ENCODE results near the gene BCL2. TPM values are rescaled to one million over a fixed set of nuclear protein-coding genes. Genes with fewer than 3 reads are reported as not detected.

BCL2 gene
- total RNA-seq, 4 donors from 2014 or later, result 25.2 to 39.0 (median 36.1) TPM

DNA sequence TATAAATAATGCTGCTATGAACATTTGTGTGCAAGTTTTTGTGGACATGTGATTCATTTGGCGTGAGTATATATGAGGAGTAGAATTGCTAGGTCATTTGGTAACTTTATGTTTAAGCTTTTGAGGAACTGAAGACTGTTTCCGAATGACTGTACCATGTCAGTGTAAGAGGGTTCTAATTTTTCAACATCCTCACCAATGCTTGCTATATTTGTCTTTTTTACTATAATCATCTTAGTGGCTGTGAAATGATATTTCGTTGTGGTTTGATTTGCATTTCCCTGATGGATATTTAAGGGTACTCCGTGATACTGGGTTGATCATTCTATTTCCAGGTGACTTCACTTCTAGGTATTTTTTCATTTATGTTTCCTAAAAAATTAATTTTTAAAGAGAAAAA lies 241.1 kb downstream of the BCL2 start:
- H3K4me1 ChIP-seq, result peaks cover 0 to 7% (median 6%) of the 10 kb centered on the region in 4 donors
- DNase-seq (ENCODE audit: extremely low spot score), result no peak
- no peak overlapping the region for H3K27ac ChIP-seq (replicated peaks in 1 of 4)
- peaks cover 0 to 9% (median 0%) of the 10 kb centered on the region in 4 donors for H3K9me3 ChIP-seq
- TF ChIP-seq POLR2A (IDR thresholded peaks at IDR 0.05; ENCODE audit: low read depth) (no peak), CTCF (IDR thresholded peaks at IDR 0.05) (no peak), EP300 (IDR thresholded peaks at IDR 0.05) (no peak), POLR2AphosphoS5 (IDR thresholded peaks at IDR 0.05) (no peak)
- intact Hi-C loops (cut with DNase I), result loop anchor here (5.0 kb wide), 1 partner anchor 39 kb away; no protein-coding TSS in a partner anchor
- H3K4me3 ChIP-seq, result no peak overlapping the region
- H3K27me3 ChIP-seq, result no peaks in the 10 kb centered on the region
- WGBS, result 85% methylated on average over 4 of the region's 4 CpGs
- no peaks in the 10 kb centered on the region for H3K36me3 ChIP-seq

GRCh38 chr18:63074981-63075404 lies 244.6 kb downstream of the BCL2 start:
- peak; percentile 96 for DNase-seq (ENCODE audit: extremely low spot score)
- Histone ChIP-seq H3K4me3 (peak overlapping the region; percentile 52 to 63 (median 56)), H3K27me3 (no peaks in the 10 kb centered on the region), H3K27ac (replicated peaks in 1 of 4) (peak overlapping the region; percentile 32 to 64 (median 64)), H3K4me1 (peaks cover 0 to 7% (median 6%) of the 10 kb centered on the region in 4 donors), H3K36me3 (no peaks in the 10 kb centered on the region), H3K9me3 (peaks cover 0 to 8% (median 0%) of the 10 kb centered on the region in 4 donors)
- WGBS, result 1% methylated on average over 17 of the region's 19 CpGs
- TF ChIP-seq POLR2AphosphoS5 (IDR thresholded peaks at IDR 0.05), result peak; percentile 31 to 56
- TF ChIP-seq POLR2A (IDR thresholded peaks at IDR 0.05; ENCODE audit: low read depth), result no peak
- intact Hi-C loops (cut with DNase I), result loop anchor here (5.0 kb wide), 1 partner anchor 42 kb away; no protein-coding TSS in a partner anchor

- Histone ChIP-seq H3K4me3 (no peak overlapping the region), H3K4me1 (peaks cover 0 to 7% (median 6%) of the 10 kb centered on the region in 4 donors), H3K27me3 (no peaks in the 10 kb centered on the region), H3K9me3 (no peaks in the 10 kb centered on the region), H3K36me3 (no peaks in the 10 kb centered on the region), H3K27ac (replicated peaks in 1 of 4) (no peak overlapping the region)
- no peak for TF ChIP-seq EP300 (IDR thresholded peaks at IDR 0.05)
- TF ChIP-seq POLR2A (IDR thresholded peaks at IDR 0.05; ENCODE audit: low read depth), result no peak
- no peak for TF ChIP-seq POLR2AphosphoS5 (IDR thresholded peaks at IDR 0.05)
- TF ChIP-seq CTCF (IDR thresholded peaks at IDR 0.05), result no peak
- WGBS, result 85% methylated on average over 2 of the region's 2 CpGs
- no peak for DNase-seq (ENCODE audit: extremely low spot score)
- intact Hi-C loops (cut with DNase I), result no loop called here
Observed at GRCh38 chr18:63073481-63073880, 246.1 kb downstream of the BCL2 start.

Small RNA genes lying within 50 kb of the gene (small RNA-seq; reads per million reads assigned to genes)
- gene AC022726.1, result 0 reads per million in 3 donors

Other genes starting within 250 kb of the BCL2 start
- gene KDSR, start 47.4 kb upstream of the BCL2 start, total RNA-seq, result 10 to 100 TPM; 41.8 to 58.8 (median 49.8) TPM
- gene VPS4B, start 102.7 kb upstream of the BCL2 start, total RNA-seq, result 10 to 100 TPM; 25.7 to 32.1 (median 29.4) TPM
- not detected for gene SERPINB5, start 157.2 kb upstream of the BCL2 start, total RNA-seq
- not detected for gene SERPINB12, start 222.6 kb upstream of the BCL2 start, total RNA-seq